ENCODE measurements around the gene SMIM17.

GRCh38 chr19:56612737-56613136 is 30.2 kb upstream of the SMIM17 start:
- TF ChIP-seq, protein P1, sequence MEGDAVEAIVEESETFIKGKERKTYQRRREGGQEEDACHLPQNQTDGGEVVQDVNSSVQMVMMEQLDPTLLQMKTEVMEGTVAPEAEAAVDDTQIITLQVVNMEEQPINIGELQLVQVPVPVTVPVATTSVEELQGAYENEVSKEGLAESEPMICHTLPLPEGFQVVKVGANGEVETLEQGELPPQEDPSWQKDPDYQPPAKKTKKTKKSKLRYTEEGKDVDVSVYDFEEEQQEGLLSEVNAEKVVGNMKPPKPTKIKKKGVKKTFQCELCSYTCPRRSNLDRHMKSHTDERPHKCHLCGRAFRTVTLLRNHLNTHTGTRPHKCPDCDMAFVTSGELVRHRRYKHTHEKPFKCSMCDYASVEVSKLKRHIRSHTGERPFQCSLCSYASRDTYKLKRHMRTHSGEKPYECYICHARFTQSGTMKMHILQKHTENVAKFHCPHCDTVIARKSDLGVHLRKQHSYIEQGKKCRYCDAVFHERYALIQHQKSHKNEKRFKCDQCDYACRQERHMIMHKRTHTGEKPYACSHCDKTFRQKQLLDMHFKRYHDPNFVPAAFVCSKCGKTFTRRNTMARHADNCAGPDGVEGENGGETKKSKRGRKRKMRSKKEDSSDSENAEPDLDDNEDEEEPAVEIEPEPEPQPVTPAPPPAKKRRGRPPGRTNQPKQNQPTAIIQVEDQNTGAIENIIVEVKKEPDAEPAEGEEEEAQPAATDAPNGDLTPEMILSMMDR (IDR thresholded peaks at IDR 0.05 in 4 of 5, conservative IDR thresholded peaks at IDR 0.05 in 1 of 5): no peak
- TF ChIP-seq POLR2A (IDR thresholded peaks at IDR 0.05): no peak

All from gastrocnemius medialis (tissue), 4 donors.